G401.6 (cell line): ENCODE data around the gene INHA.

Source experiments
- FAIRE-seq: peaks from 2 replicates; lab custom pipeline; 2012; peaks lifted over from hg19 to GRCh38; lab: Jason Lieb, UNC

INHA gene

DNA sequence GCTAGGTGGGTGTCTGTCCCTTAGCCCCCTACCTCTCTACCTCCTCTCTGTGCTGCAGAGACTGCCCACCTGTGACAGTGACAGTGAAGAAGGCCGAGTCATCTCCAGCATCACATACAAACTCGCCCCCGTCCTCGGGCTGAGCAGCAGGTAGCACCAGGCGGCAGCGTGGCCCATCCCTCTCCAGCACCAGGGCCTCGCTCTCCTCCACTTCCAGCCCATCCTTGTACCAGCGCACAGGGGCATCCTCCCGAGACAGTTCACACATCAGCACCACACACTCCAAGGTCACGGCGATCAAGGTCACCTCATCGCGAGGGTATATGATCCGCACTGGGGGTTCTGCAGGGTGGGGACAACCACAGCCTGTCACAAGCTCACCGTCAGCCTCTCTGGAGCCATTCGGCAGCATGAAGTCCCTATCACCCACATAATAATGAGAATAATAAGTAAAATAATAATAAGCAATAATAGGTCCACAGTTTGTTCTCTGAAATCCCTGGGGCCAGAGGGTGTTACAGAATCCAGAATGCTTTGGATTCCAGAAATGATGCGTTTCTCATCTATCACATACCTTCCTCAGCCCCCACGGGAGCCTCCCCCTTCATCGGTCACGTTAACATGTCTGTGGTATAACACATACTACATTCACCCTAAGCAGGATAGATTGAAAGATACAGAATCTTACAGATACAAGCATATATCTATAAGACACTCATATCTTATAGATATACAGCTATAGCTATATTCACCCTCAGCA lies 12.8 kb upstream of the INHA start:
- FAIRE-seq = no peak

DNA sequence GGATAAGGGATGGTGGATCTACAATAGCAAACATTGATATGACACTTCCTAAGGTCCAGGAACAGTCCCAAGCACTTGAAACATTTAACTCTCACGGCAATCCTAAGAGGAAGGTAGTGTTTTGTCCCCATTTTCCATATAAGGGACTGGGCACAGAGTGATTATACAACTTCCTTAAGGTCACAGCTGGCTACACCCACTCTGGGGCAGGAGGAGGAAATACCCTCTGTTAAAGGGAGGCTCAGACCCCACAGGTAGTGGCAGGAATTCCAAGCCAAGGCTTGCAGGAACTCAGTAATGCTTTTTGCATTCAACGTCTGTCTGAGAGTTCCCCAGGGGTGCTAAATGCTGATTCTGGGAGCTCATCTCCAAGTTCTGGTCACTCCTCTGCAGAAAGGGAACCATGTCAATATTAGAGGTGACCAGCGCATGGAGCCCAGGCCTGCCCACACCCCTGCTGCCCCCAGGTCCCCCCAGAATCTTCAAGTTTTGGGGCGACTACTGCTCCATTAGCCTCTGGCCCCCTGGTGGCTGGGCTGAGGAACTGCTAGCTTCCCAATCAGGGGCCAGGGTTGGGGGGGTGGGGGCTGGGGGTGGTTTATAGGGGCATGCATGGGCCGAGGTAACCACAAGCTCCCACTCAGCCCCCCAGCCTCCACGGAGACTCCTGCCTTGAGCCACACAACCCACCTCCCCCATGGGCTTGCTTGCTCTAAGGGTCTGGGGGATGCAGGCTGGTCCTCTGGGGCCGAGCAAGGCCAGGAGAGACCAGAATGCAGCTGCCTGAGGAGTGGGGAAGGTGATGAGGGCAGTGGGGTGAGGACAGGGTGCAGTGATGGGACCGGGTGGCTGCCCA lies 11.8 kb upstream of the INHA start:
- no peak for FAIRE-seq

DNA sequence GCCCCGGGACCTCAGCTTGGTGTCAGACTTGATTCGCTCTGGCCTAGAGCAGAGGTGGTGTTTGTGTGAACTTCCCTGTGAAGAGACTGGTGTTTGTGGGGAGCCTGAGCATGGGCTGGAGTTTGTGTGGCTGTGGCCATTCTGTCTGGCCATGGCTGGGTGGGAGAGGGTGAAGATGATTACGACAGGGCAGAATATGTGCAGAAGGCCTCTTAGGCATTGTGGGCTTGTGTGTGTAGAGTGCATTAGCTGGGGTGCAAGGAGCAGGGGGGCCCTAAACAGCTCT lies 11.3 kb upstream of the INHA start:
- no peak for FAIRE-seq

DNA sequence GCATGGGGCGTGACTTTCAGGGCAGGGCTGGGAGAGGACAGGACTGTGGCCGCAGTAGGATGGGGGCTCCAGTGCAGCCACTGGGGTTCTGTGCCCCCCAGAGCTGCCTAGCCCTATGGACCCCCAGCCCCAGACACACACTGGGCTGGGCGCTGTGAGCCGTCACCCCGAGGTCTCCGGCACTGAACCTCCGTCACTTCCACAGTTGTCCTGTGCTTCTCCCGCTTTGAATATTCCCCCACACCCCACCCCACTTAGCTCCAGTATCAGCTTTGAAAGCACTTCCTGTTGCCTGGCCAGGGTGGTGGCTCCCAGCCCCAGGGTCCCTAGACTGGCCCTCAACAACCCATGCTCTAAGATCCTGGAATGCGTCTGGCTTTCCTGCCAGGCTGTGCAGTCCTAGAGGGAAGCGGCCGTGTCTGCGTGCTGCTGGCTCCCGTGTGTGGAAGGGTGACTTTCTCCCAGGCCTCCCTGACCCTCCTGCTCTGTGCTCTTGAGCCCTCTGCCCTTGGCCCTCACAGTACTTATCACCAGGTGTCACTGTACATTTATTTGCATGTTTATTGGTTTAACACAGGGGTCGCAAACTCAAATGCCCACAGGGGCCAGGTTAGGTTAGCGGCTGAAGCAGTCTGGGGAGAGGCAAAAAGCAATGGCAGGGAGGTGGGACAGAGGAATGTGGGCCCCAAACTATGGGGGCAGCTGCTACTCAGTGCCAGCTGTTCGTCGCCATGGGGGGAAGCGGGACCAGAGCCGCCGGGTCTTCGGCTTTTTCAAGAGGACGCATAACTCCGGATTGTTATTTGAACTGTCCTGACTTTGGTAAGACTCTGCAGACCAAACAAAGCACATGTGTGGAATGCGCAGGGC lies 10.7 kb upstream of the INHA start:
- no peak for FAIRE-seq

DNA sequence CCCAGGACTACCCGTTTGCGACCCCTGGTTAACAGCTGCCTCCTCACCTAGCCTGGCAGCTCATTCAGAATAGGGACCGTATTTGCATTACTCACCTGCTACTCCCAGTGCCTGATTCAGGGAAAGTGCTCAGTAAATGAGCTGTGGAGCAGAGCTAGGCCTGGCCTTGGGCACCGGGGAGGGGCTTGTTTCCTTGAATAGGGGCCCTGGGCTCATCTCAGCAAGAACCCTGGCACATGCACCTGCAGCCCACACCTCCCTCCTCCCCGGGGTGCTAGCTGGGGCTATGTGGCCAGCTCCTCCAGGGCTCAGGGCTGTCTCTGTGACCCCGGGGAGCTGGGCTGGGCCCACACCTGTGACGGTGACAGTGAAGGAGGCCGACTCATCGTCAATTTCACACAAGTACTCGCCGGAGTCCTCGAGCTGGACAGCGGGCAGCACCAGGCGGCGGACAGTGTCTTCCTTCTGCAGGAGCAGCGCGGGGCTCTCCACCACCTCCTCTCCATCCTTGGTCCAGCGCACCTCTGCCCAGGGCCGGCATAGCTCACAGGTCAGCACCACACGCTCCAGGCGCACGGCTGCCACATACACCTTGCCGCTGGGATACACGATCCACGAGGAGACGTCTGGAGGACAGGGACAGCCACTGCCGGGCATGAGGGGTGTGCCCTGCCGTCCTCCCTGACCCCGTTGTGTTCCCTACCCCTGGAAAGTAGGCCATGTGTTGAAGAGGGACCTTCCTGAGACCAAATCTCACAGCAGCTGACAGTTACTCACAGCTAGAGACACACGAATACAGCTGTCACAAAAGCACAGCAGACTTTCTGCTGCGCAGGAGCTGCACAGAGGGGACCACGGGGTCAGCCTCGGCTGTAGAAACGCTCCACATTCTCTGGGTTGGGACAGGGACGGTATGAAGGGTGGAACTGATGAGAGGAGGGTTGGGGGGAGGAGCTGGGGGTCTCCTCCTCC lies 9.8 kb upstream of the INHA start:
- no peak for FAIRE-seq

DNA sequence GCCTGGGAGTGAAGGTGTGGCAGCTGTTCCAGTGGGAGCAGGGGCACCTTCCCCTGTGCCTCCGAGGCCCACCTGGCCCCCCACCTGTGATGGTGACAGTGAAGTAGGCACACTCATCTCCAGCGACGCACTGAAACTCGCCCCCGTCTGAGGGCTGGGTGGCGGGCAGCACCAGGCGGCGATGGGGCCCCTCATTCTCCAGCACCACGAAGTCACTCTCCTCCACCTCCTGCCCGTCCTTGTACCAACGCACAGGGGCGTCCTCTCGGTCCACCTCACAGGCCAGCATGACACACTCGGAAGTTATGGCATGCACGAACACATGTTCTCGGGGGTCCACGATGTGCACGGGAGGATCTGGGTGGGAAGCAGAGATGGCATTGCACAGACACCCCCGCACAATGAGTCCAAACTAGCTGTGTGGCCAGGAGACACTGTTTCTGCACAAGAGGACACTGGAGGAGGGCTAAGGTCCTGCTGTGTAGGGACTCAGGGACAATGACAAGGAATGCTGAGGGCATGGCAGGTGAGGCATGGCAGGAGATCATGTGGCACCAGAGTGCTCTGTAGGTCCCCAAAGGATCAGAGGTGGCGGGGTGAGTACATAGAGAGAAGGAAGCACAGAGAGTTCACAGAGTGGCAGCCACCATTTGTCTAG lies 8.7 kb upstream of the INHA start:
- no peak for FAIRE-seq

DNA sequence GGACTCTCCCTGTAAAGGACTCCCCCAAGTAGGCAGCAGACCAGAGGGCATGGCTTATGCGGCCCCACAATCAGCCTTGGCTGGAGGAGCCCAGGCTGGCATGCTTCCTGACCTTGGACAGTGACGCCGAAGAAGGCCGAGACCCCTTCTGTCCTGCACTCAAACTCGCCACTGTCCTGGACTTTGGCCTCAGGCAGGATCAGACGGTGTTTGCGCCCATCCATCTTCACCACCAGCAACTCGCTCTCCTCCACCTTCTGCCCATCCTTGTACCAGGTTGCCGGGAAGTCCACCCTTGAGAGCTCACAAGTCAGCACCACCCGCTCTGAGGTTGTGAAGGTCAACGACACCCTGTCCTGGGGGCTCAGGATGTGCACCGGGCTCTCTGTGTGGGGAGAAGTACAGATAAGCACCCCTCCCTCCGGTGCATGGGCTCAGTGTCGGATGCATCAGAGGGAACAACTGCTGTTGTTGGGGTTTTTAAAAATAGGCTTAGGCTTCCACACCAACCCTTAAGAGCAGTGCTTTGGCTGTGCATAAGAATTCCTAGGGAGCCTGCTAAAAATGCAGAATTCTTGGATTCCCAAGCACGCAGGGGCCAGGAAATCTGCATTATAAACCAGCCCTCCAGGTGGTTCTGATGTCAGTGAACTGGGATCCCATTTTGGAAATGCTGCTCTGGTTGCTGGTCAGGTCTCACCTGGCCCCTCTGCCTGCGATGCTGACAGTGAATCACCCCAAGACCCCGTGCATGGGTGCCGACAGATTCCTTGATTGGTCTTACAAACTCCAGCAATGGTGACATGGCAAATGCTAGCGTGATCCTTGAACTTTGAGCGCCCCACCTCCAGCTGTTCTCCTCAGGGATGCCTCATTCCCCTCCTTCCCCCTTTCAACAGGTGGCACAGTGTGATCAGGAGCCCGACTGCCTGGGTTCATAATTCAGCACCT lies 6.7 kb upstream of the INHA start:
- FAIRE-seq = no peak

DNA sequence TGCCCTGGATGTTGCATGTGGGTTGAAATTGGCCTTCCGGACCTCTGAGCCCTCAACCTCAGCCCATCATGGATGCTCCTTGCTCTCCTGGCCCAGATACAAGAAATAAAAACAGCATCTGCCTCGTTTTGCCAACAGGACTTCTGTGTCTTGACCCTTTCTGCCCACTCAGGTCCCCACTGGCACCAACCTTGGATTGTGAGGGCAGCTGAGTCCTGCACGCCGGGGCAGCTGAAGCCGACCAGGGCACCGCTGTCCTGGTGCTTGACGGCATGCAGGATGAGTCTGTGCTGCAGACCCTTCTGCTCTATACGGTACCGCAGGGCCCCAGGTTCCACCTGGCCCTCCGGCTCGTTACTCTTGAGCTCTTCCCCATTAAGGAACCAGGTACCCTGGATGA lies 5.5 kb upstream of the INHA start:
- FAIRE-seq = no peak

DNA sequence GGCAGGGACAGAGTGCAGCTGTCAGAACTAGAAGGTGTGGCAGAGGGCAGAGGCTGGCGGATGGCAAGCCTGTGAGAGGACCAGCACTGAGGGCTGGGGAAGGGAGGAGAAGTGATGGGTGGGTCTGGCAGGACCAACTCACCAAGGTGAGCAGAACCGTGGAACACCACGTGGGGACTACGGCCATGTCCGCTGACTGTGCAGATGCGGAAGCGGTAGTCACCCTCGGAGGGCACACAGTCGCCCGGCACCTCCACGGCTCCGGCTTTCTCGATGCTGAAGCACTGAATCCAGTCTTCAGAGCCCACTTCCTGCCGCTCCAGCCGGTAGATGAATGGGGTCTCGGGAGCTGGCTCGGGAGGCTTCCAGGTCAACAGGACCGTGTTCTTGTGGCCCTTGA lies 5.0 kb upstream of the INHA start:
- no peak for FAIRE-seq

DNA sequence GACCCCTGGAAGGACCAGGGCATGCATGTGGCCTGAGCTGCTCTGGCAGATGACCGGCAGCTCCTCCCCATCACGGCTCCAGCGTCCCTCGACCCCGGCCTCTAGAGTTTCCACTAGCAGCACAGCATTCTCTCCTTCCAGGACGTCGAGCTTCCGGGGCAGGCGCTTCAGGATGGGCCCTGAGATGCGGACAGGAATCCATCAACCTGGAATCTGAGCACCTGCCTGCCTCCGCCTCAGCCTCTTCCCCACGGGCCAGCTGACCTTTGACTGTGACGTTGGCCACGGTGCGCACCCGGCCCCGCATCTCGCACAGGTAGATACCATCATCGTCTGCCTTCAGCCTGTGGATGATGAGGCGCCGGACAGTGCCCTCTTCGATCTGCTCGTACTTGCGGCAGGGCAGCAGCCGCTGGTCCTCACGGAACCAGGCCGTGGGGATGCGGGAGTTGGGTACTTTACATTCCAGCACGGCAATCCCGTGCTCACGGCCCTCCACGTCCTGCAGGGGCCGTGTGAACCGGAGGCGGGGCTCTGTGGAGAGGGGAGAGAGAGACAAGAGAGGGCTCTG lies 4.2 kb upstream of the INHA start:
- FAIRE-seq = no peak

DNA sequence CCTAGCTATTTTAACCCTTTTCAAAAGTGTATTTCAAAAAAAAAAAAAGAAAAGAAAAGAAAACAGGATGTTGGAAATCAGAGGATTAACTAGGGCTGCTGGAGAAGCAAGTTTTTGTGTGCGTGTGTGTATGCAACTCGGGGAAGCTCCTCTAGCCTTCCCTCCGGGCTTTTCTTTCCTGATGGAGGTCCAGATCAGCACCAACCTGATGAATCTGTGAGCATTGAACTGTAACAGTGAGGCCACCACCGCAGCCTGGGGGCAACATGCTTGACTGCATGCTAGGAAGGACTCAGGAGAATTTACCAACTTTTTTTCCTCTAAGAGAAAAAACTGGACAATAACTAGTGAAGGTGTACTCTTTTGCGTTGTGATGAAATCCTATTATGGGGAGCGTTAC lies 3.1 kb upstream of the INHA start:
- no peak for FAIRE-seq

DNA sequence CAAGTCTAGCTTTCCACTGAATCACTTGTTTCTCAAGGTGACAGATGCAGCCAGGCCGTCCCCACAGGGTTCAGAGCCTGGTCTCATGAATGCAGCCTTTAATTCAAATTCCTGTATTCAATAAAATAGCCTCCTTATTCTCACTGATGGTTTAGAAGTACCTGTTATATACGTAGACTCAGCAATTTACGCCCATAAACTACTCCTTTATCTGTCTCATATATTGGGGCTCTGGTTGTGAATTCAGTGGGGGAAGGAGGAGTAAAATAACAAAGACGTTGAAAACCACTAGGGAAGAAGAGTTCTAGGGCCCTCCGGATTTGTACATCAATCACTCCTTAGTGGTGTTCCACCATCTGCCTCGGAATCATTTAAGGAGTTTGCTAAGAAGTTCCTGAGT lies 2.5 kb upstream of the INHA start:
- FAIRE-seq = no peak

DNA sequence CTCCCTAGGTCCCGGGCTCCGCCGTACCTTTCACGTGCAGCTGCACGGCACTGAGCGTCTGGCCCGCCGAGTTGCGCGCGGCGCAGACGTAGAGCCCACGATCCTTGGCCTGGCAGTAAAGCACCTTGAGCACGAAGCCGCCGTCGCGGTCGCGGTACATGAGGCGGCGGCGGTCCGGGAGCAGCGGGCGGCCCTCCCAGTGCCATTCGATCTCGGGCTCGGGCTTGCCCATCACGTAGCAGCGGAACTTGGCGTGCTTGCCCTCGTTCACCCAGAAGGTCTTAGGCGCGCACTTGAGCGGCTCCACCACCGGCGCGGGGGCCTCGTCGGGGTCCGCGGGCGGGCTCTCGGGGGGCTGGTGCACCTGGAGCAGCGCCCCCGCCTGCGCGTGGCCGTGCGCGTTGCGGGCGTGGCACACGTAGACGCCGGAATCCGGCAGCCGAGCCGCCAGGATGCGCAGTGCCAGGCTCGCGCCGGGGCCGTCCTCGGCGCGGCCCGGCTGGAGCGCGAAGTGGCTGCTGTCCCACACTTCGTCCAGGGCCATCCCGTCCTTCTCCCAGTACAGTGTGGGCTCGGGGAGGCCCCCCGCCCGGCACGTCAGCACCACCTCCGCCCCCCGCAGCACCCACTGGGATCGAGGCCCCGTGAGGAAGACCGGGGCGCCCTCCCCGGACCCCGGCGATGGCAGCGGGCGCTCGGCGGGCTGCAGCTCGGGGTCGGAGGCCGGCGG lies 1.8 kb upstream of the INHA start:
- FAIRE-seq = no peak

DNA sequence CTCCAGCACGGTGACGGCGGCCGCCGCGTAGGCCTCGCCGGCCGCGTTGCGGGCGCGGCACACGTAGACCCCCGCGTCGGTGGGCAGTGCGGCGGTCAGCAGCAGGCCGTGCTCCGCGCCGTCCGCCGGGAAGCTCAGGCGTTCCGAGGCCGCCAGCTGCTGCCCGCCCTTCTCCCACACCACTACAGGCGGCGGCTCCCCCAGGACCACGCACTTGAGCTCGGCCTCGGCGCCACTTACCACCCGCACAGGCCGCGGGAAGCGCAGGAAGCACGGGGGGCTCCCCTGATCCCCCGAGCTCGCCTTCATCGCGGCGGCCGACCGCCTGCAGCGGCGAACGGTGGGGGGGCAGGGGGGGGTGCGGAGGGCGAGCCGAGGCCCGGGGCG lies 1.2 kb upstream of the INHA start:
- no peak for FAIRE-seq

DNA sequence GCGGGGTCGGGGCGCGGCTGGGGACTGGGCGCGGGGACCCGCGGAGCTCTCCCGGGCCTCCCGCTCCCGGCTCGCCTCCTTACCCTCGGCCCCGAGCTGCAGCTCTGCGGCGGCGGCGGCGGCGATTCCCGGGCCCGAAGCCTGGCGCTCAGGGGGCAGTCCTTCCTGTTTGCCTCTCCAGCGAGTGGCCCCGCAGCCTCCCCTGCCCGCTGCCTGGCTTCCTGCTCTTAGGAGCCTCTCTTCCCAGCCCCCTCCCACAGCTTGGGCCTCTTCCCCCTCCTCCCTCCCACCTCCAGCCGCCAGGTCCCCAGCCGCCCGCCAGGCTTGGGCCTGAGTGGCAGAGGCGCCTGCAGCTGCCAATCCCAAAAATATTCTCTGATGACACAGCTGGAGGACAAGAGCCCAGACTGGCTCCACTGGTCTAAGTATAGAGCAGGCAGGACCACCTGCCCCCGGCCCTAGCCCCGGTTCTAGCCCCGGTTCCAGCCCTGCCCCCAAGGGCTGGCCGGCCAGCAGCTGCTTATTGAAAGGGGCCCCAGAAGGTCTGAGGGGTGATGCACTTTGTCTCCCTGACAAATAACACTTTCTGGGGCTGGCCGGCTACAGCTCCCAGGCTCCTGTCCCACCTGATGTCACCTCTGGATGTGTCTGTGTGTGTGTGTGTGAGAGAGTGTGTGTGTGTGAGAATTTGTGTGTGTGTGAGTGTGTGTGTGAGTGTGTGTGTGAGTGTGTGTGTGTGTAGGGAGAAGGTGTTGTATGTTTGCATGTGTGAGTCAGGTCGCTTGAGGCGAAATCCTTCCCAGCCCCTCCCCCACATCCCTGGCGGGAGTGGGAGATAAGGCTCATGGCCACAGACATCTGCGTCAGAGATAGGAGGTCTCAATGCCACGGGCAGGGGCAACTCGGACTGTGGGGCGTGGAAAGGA lies 536 bp upstream of the INHA start, which contains the start of gene OBSL1:
OBSL1 (minus strand) TSS at position 229 of the 926 bp plus-strand sequence. CDS start 307 bp downstream, outside the sequence.
- FAIRE-seq = no peak

DNA sequence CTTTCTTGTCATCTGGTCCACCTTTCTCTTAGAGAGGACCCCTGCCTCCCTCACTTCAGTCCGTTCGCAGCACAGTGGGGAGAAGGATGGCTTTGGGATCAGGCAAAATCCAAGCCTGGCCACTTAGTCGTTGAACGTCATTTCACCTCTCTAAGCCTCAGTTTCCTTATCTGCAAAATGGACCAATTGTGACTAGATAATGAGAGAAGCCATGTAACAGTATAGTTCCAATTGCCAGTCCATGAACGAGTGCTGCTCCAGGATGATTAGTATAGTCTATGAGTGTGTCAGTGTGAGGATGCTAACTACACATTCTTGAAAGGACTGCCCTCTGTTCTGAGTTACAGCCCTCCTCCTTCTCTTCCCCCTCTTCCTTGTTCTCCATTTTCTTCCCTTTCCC lies 1.1 kb downstream of the INHA start:
- FAIRE-seq = no peak

DNA sequence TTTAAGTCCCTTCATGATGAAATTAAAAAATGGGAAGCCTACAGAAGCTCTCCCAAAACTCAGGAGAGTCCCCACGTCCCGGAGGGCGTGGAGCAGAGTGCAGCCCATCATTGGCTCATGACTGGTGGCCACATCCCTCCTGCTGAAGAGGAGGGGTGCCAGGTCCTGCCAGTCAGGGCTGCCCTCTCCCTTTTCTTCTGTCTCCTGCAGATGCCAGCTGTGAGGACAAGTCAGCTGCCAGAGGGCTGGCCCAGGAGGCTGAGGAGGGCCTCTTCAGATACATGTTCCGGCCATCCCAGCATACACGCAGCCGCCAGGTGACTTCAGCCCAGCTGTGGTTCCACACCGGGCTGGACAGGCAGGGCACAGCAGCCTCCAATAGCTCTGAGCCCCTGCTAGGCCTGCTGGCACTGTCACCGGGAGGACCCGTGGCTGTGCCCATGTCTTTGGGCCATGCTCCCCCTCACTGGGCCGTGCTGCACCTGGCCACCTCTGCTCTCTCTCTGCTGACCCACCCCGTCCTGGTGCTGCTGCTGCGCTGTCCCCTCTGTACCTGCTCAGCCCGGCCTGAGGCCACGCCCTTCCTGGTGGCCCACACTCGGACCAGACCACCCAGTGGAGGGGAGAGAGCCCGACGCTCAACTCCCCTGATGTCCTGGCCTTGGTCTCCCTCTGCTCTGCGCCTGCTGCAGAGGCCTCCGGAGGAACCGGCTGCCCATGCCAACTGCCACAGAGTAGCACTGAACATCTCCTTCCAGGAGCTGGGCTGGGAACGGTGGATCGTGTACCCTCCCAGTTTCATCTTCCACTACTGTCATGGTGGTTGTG lies 2.6 kb downstream of the INHA start:
- no peak for FAIRE-seq
